Bronchial epithelial cell (primary cell): ENCODE data around the gene NLRP4. TPM values are rescaled to one million over a fixed set of nuclear protein-coding genes. Genes with fewer than 3 reads are reported as not detected.

Source experiments
- DNase-seq: peaks from one replicate; pipeline ENCODE4 v3.0.0-alpha.2; 2010; ENCODE audit warnings: low read depth
- FAIRE-seq: peaks from 2 replicates; lab custom pipeline; 2011; peaks lifted over from hg19 to GRCh38; lab: Jason Lieb, UNC
- H3K27me3 ChIP-seq: 2 replicates; pipeline ENCODE4 v1.5.1; 2011; ENCODE audit warnings: low read length; ENCODE audit not compliant: control insufficient read depth, insufficient read depth
- H3K36me3 ChIP-seq: 2 replicates; pipeline ENCODE4 v1.5.1; 2011; ENCODE audit warnings: low read length; ENCODE audit not compliant: control insufficient read depth, insufficient read depth
- H3K4me3 ChIP-seq: 2 replicates; pipeline ENCODE4 v1.5.1; 2011; ENCODE audit warnings: mild to moderate bottlenecking, low read depth, low read length, control low read depth
- total RNA-seq: library from RNA; depleted of rRNA; stranded (reverse); fragments of >200 nt; gene quantifications from 2 replicates; pipeline ENCODE4 v1.2.1, GENCODE V29; 2014
- TF ChIP-seq, protein P1 (sequence below): IDR thresholded peaks from 2 replicates; pipeline ENCODE4 v1.5.1; 2011; ENCODE audit warnings: mild to moderate bottlenecking, moderate library complexity, low read length, control low read depth, inconsistent platforms; ENCODE audit not compliant: insufficient read depth, severe bottlenecking

NLRP4 gene
- total RNA-seq, 1 donor from 2014 or later: not detected

DNA sequence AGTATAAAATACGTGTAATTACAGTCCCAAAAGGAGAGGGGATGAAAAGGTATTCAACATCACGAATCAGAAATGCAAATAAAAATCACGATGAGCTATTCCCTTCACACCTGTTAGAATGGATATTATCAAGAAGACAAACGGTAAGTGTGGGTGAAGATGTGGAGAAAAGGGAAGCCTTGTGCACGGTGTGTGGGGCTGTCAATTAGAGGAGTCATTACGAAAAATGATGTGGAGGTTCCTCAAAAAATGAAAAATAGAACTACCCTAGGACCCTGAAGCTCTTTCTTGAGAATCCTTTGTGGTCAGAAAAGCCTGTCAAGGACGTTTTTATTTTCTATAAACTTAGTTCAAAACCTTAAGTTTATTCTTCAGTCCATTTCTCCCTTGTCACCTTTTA lies 23.9 kb upstream of the NLRP4 start:
- H3K27me3 ChIP-seq: no peaks in the 10 kb centered on the region
- H3K36me3 ChIP-seq: no peaks in the 10 kb centered on the region
- FAIRE-seq (no peak), DNase-seq (no peak)
- no peak overlapping the region for H3K4me3 ChIP-seq
- TF ChIP-seq, protein P1, sequence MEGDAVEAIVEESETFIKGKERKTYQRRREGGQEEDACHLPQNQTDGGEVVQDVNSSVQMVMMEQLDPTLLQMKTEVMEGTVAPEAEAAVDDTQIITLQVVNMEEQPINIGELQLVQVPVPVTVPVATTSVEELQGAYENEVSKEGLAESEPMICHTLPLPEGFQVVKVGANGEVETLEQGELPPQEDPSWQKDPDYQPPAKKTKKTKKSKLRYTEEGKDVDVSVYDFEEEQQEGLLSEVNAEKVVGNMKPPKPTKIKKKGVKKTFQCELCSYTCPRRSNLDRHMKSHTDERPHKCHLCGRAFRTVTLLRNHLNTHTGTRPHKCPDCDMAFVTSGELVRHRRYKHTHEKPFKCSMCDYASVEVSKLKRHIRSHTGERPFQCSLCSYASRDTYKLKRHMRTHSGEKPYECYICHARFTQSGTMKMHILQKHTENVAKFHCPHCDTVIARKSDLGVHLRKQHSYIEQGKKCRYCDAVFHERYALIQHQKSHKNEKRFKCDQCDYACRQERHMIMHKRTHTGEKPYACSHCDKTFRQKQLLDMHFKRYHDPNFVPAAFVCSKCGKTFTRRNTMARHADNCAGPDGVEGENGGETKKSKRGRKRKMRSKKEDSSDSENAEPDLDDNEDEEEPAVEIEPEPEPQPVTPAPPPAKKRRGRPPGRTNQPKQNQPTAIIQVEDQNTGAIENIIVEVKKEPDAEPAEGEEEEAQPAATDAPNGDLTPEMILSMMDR: no peak

DNA sequence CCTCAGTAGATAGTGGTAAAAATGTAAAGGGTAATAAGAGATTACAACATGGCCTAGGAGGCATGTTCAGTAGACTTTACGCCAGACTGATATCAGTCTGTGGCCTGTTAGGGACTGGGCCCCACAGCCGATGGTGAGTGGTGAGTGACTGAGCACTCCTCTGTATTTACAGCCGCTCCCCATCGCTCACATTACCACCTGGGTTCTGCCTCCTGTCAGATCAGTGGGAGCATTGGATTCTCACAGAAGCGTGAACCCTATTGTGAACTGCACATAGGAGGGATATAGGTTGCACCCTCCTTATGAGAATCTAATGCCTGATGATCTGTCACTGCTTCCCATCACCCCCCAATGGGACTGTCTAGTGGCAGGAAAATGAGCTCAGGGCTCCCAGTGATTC lies 22.4 kb upstream of the NLRP4 start:
- TF ChIP-seq, protein P1: no peak
- FAIRE-seq (no peak), DNase-seq (no peak)
- H3K4me3 ChIP-seq: no peak overlapping the region
- H3K27me3 ChIP-seq: no peaks in the 10 kb centered on the region
- no peaks in the 10 kb centered on the region for H3K36me3 ChIP-seq

DNA sequence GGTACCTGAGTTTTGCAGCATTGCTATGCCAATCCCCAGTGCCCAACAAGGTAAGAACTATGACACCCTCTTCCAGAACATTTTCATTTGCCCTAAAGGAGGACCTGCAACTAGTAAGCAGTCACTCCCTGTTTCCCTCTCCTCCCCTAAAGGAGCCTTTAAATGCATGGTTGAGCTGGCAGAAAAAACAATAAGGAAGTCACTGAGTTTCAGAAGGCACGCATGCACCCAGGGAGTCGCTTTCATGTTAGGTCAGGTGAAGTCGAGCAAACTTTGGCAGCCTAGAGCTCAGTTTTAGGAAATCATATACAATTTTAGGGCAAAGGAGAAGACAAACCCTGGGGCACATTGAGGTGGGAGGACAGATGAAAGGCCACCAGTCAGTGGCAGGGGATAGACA lies 16.3 kb upstream of the NLRP4 start:
- no peak for FAIRE-seq
- Histone ChIP-seq H3K27me3 (no peaks in the 10 kb centered on the region), H3K36me3 (no peaks in the 10 kb centered on the region), H3K4me3 (no peak overlapping the region)
- TF ChIP-seq, protein P1: no peak
- DNase-seq: no peak

DNA sequence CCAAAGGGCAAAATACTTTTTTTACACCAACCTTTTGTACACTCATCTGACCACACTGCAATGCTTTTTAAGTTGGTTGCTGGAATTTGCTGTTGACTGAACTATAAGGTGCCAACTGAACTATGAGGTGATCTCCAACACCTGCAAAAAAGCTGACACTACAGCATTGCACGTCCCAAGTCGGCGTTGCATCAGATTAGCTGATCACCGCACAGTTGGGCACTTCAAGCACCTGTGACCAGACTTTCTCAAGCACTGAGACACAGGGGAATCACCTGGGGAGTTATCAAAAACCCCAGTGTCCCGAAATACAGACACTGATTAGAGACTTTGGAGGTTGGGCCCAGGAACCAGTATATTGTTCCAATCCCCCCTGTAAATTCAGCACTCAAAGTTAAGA lies 5.7 kb upstream of the NLRP4 start:
- Histone ChIP-seq H3K4me3 (no peak overlapping the region), H3K36me3 (no peaks in the 10 kb centered on the region), H3K27me3 (no peaks in the 10 kb centered on the region)
- TF ChIP-seq, protein P1: no peak
- no peak for DNase-seq
- FAIRE-seq: no peak

DNA sequence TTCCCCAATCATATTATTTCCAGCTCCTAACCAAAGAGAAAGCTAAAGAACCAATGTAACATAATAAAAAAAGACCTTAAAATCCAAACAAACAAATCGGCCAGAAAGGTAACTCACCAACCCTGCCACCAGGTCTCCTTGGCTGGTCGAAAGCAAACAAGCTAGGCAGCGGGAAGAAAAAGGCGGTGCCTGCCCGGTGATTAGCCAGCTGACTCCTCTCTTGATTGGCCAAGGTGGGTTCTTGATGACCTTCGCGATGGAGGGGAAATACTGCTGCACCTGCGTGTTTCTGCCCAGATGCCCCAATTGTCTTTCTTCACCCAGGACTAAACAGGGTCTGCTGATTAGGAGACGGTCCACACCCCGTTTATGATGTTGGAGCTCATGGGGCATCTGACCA lies 4.5 kb upstream of the NLRP4 start, which contains the start of gene NLRP11:
NLRP11 (minus strand) TSS at position 154 of the 400 bp plus-strand sequence. CDS start 13,825 bp downstream, outside the sequence.
- Histone ChIP-seq H3K36me3 (no peaks in the 10 kb centered on the region), H3K27me3 (no peaks in the 10 kb centered on the region), H3K4me3 (no peak within 1 kb of the TSS)
- TF ChIP-seq, protein P1: no peak
- DNase-seq: no peak
- FAIRE-seq: no peak

DNA sequence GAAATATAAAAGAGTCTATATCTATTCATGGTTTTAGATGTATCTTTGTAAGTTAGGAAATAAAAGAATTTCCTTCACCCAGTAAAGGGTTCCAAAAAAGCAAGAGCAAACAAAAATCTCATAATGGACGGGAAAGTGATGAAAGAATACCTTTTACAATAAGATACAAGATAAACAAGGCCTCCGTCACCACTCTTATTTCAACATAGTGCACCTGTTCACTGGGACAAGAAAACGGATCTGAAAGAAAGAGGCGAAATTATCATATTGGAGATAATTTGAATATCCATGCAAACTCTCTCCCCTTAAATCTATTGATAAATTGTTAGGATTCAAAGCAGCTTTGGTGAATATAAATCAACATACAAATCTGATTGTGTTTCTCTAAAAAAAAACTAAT lies 3.7 kb upstream of the NLRP4 start:
- no peaks in the 10 kb centered on the region for H3K36me3 ChIP-seq
- DNase-seq: no peak
- TF ChIP-seq, protein P1: no peak
- H3K4me3 ChIP-seq: no peak overlapping the region
- H3K27me3 ChIP-seq: no peaks in the 10 kb centered on the region
- no peak for FAIRE-seq
